ENCODE results near the gene MAN2A1.

The MAN2A1 gene

DNA sequence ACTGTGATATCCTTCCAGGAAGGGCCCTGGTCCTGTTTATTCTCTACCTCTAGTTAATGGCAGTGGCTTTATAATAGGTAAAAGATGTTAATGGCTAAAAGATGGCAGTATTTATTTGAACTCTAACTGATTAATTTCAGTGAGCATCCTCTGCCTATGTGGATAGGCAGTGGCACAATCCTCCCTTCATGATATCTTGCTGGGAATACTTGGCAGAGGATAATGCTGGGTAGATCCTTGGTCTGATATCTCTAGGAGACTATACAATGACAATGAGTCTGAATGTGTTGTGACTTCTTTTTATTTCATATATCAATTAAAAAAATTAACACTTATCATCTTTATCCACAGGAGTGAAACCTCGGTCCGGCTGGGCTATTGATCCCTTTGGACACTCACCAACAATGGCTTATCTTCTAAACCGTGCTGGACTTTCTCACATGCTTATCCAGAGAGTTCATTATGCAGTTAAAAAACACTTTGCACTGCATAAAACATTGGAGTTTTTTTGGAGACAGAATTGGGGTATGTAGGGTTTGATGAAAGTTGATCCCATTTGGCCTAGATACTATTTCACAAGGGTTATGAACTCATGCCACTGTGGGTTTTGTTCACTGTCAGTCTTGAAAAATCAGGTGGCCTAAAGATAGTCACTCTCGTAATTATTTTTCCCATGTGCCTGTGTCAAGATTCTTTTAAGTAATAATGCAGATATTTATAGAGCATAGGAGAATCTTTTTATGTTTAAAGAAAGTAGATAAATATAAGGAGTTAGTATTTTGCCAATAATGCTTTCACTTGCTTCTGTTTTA is 77.7 kb downstream of the MAN2A1 start:
- Mint-ChIP-seq H3K36me3 (peaks cover 39% of the 10 kb centered on the region), H3K27ac (no peak overlapping the region), H3K9me3 (no peaks in the 10 kb centered on the region), H3K27me3 (no peaks in the 10 kb centered on the region), H3K4me3 (no peak overlapping the region), H3K4me1 (peaks cover 8% of the 10 kb centered on the region)
- ATAC-seq (ENCODE audit: low read depth): no peak
- no peak for DNase-seq (ENCODE audit: low spot score in 2 of 2)

DNA sequence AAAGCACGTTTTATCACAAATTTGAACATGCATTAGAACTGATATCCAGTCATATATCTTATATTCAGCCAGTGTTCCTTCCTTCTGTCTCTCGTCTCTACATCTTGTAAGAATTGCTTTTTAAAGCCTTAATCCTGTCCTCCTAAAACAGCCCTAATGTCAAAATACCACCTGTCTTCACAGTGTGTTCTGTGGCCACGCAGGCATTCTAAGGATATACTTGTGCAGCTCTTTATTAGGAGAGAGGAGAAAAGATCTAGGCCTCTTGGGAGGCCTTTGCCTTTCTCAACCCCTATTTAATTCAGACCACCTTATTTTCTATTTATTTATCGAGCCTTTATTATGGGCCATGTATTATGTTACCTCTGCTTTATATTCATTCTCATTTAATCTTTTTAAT is 78.3 kb downstream of the MAN2A1 start:
- peaks cover 5% of the 10 kb centered on the region for H3K4me1 Mint-ChIP-seq
- ATAC-seq (ENCODE audit: low read depth): no peak
- DNase-seq (ENCODE audit: low spot score in 2 of 2): no peak
- H3K36me3 Mint-ChIP-seq: peaks cover 35% of the 10 kb centered on the region
- H3K27me3 Mint-ChIP-seq: no peaks in the 10 kb centered on the region
- no peak overlapping the region for H3K27ac Mint-ChIP-seq
- H3K4me3 Mint-ChIP-seq: no peak overlapping the region
- no peaks in the 10 kb centered on the region for H3K9me3 Mint-ChIP-seq

DNA sequence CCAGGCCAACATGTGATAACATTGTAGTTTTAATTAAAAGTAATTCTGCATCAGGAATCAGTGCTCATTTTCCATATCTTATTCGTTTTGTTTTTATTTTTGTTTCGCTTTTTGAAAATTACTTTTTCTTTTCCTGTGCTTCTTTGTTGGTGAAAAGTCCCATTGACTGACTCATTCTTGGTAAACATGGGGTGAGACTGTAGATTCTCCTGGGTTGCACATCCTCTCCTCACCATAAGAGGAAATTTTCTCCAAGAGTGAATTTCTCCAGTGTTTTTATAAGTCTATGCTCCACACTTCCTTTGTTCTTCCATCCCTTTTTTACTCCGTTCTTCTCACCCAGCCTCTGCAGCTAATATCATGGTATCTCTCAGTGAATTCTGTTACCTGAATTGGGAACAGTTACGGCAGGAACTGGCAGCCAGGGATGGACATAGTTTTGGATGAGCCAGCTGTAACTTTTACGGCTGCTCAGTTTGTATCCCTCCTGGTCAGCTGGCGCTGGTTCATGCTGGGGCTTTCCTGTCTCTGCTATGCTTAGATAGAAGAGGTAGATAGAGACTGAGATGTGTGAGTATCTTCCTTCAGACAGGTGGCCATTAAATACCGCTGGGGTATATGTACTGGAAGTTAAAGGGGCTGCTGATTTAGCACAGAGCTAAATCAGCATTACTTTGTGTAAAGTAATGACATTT is 80.0 kb downstream of the MAN2A1 start:
- Mint-ChIP-seq H3K4me3 (no peak overlapping the region), H3K27ac (no peak overlapping the region), H3K9me3 (no peaks in the 10 kb centered on the region), H3K27me3 (no peaks in the 10 kb centered on the region), H3K36me3 (peaks cover 32% of the 10 kb centered on the region), H3K4me1 (peaks cover 5% of the 10 kb centered on the region)
- no peak for DNase-seq (ENCODE audit: low spot score in 2 of 2)
- no peak for ATAC-seq (ENCODE audit: low read depth)

- peaks cover 23% of the 10 kb centered on the region for H3K36me3 Mint-ChIP-seq
- no peaks in the 10 kb centered on the region for H3K9me3 Mint-ChIP-seq
- H3K4me1 Mint-ChIP-seq: no peaks in the 10 kb centered on the region
- no peak overlapping the region for H3K4me3 Mint-ChIP-seq
- no peak overlapping the region for H3K27ac Mint-ChIP-seq
- ATAC-seq (ENCODE audit: low read depth) (no peak), DNase-seq (ENCODE audit: low spot score in 2 of 2) (no peak)
- no peaks in the 10 kb centered on the region for H3K27me3 Mint-ChIP-seq
These were observed 85.4 kb downstream of the MAN2A1 start for GRCh38 chr5:109775130-109775529.

DNA sequence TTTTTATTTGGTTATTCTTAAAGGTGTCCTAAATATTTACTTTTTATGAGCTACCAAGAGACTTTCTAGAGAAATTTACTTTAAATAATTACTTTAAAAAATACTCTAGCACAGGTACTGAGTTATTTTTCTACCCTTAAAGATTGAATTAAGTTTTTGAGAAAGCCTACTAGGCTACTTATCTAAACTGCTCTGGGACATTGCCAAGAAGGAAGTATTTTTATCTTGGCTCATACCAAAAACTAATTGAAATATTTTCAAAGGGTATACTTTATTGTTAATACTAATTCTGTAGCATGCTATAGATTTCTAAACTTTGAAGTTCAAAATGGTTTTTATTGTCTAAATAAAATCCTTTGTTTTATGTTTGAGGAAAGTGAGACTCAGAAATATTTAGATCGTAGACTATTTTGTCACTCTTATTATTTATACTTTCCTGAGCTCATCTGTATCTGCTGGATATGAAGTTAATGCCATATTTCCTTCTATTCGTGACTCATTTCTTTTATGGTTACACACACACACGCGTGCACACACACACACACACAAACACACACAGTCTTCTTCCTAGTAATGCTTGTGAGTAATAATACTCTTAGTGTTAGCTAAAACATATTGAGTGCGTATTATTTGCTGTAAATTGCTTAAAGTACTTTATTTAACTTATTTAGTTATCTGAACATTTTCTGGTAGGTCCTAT is 89.5 kb downstream of the MAN2A1 start:
- DNase-seq (ENCODE audit: low spot score in 2 of 2) (no peak), ATAC-seq (ENCODE audit: low read depth) (no peak)
- no peak overlapping the region for H3K27ac Mint-ChIP-seq
- peaks cover 15% of the 10 kb centered on the region for H3K36me3 Mint-ChIP-seq
- no peaks in the 10 kb centered on the region for H3K27me3 Mint-ChIP-seq
- H3K9me3 Mint-ChIP-seq: no peaks in the 10 kb centered on the region
- H3K4me1 Mint-ChIP-seq: peaks cover 2% of the 10 kb centered on the region
- no peak overlapping the region for H3K4me3 Mint-ChIP-seq

DNA sequence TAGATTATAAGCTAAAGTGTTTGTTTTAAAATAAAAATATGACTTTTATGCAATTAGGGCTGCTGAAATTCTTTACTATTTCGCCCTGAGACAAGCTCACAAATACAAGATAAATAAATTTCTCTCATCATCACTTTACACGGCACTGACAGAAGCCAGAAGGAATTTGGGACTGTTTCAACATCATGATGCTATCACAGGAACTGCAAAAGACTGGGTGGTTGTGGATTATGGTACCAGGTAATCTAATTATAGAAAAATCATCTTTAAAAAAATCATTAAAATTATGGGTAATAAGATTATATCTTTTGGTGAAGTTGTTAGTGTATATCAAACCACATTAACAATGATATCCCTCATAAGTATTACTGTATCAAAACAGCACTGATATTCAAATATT is 95.0 kb downstream of the MAN2A1 start:
- no peak for DNase-seq (ENCODE audit: low spot score in 2 of 2)
- H3K27me3 Mint-ChIP-seq: no peaks in the 10 kb centered on the region
- no peak for ATAC-seq (ENCODE audit: low read depth)
- H3K4me1 Mint-ChIP-seq: peaks cover 7% of the 10 kb centered on the region
- H3K27ac Mint-ChIP-seq: no peak overlapping the region
- H3K36me3 Mint-ChIP-seq: peaks cover 16% of the 10 kb centered on the region
- no peaks in the 10 kb centered on the region for H3K9me3 Mint-ChIP-seq
- H3K4me3 Mint-ChIP-seq: no peak overlapping the region

DNA sequence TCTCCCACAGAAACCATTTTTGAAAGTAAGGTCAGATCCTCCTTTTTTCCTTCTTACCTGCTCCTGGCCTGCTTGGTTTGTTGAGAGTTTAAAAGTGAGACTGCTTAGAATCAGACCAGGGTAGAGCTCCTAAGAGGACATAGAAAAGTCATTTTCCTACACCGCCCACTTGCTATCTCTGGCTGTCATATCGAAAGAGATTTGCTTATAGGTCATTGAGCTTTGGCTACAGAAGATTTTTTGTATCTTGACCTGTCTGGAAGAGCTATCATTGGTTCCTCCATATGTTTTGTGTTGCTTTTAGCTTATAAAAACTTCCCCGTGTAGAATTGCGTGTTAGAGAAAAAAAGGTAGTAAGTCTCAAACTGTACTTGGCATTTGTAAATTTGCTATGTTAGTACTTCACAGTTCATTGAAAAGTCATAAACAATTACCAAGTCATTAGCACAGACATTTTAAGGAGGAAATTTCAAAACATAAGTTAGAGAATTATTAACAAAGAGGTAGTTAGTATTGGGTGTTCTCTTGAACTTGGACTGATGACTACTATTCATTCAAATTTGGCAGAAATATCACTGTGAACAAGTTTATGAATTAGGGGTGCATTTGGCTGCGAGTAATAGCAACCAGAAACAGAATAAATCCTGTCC is 96.6 kb downstream of the MAN2A1 start:
- DNase-seq (ENCODE audit: low spot score in 2 of 2): no peak
- Mint-ChIP-seq H3K36me3 (peaks cover 19% of the 10 kb centered on the region), H3K4me1 (peaks cover 7% of the 10 kb centered on the region), H3K4me3 (no peak overlapping the region), H3K27me3 (no peaks in the 10 kb centered on the region), H3K9me3 (no peaks in the 10 kb centered on the region), H3K27ac (no peak overlapping the region)
- ATAC-seq (ENCODE audit: low read depth): no peak

DNA sequence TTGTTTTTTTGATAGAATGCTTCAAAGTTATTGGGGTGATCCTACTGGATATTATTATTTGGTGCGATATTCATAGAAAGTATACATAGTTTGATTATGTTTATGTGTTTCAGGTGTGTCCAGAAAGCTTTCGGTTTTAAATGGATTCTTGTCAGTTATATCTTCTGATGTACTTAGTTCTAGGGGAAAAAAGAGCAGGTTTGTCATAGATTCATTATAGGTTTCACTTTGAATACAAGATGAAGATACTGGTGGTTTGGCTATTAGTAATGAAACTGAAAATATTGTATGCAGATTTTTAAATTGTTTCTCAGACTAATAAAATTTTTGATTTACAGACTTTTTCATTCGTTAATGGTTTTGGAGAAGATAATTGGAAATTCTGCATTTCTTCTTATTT is 98.9 kb downstream of the MAN2A1 start:
- Mint-ChIP-seq H3K4me1 (peaks cover 7% of the 10 kb centered on the region), H3K27ac (peak overlapping the region; percentile 26), H3K4me3 (no peak overlapping the region), H3K36me3 (peaks cover 22% of the 10 kb centered on the region), H3K9me3 (peaks cover 2% of the 10 kb centered on the region), H3K27me3 (no peaks in the 10 kb centered on the region)
- ATAC-seq (ENCODE audit: low read depth) (no peak), DNase-seq (ENCODE audit: low spot score in 2 of 2) (no peak)

GRCh38 chr5:109792613-109793012 is 102.9 kb downstream of the MAN2A1 start:
- ATAC-seq (ENCODE audit: low read depth) (no peak), DNase-seq (ENCODE audit: low spot score in 2 of 2) (no peak)
- no peak overlapping the region for H3K4me3 Mint-ChIP-seq
- peaks cover 27% of the 10 kb centered on the region for H3K36me3 Mint-ChIP-seq
- no peaks in the 10 kb centered on the region for H3K27me3 Mint-ChIP-seq
- H3K4me1 Mint-ChIP-seq: no peaks in the 10 kb centered on the region
- peaks cover 2% of the 10 kb centered on the region for H3K9me3 Mint-ChIP-seq
- H3K27ac Mint-ChIP-seq: no peak overlapping the region

GRCh38 chr5:109803854-109804253 is 114.1 kb downstream of the MAN2A1 start:
- Mint-ChIP-seq H3K36me3 (peaks cover 19% of the 10 kb centered on the region), H3K4me1 (no peaks in the 10 kb centered on the region), H3K4me3 (no peak overlapping the region), H3K9me3 (no peaks in the 10 kb centered on the region), H3K27ac (no peak overlapping the region), H3K27me3 (no peaks in the 10 kb centered on the region)
- DNase-seq (ENCODE audit: low spot score in 2 of 2) (no peak), ATAC-seq (ENCODE audit: low read depth) (no peak)

DNA sequence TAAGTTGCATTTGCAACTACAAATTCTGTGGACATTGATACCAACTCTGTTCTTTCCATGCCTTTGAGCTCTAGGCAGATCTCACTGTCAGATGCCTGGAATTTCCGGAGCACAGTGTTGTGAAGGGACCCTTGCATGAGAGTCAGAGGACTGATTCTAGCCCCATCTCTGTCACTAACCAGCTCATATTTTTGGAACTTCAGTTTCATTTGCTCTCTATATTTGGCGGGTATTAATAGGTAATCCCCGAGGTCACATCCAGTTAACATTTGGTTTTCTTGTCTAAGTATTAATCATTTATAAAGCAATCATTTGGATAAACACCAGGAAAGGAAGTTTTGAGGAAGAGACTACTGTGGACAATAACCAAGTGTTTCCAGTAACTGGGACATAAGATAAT is 115.7 kb downstream of the MAN2A1 start:
- no peak overlapping the region for H3K4me3 Mint-ChIP-seq
- peaks cover 1% of the 10 kb centered on the region for H3K9me3 Mint-ChIP-seq
- DNase-seq (ENCODE audit: low spot score in 2 of 2) (no peak), ATAC-seq (ENCODE audit: low read depth) (no peak)
- H3K27me3 Mint-ChIP-seq: no peaks in the 10 kb centered on the region
- H3K4me1 Mint-ChIP-seq: no peaks in the 10 kb centered on the region
- peaks cover 23% of the 10 kb centered on the region for H3K36me3 Mint-ChIP-seq
- H3K27ac Mint-ChIP-seq: no peak overlapping the region

DNA sequence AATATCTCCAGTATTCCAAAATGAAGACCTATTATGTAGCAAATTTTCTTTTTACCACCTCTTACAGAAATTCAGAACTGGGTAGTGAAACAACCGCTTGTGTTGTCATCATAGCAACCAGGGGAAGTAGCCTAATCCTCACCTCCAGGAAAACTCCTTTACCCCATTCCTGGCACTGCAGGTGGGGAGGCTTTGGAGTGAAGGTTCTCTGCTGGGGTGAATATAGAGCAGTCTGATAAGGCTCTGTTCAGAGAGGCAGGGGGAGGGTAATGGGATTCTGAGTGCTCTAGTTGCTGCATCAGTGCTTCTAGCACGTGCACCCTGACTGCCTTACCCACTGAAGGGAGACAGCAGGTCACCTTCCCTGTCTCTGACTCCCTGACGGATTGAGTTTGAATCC is 116.2 kb downstream of the MAN2A1 start:
- ATAC-seq (ENCODE audit: low read depth) (no peak), DNase-seq (ENCODE audit: low spot score in 2 of 2) (no peak)
- no peaks in the 10 kb centered on the region for H3K4me1 Mint-ChIP-seq
- H3K36me3 Mint-ChIP-seq: peaks cover 22% of the 10 kb centered on the region
- H3K27me3 Mint-ChIP-seq: no peaks in the 10 kb centered on the region
- H3K4me3 Mint-ChIP-seq: no peak overlapping the region
- no peak overlapping the region for H3K27ac Mint-ChIP-seq
- peaks cover 1% of the 10 kb centered on the region for H3K9me3 Mint-ChIP-seq

DNA sequence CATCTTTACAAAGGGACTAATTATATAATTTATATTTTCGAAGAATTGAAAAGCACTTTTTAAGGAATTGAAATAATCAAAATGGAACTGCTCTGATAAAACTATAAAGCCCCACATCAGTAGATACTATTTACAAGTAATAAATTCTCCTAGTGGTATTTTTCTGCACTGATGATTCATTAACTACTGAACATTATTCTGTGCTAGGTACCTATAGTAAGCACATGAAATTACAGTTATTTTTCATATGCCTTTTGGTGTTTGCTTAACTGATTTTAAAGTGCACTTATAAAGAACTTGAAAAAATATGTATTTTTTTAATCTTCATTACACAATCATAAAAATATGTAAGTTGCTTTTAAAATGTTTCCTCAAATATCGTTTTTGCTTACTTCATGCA is 123.0 kb downstream of the MAN2A1 start:
- no peak for DNase-seq (ENCODE audit: low spot score in 2 of 2)
- H3K36me3 Mint-ChIP-seq: peaks cover 27% of the 10 kb centered on the region
- no peak for ATAC-seq (ENCODE audit: low read depth)
- no peak overlapping the region for H3K4me3 Mint-ChIP-seq
- peaks cover 3% of the 10 kb centered on the region for H3K4me1 Mint-ChIP-seq
- no peak overlapping the region for H3K27ac Mint-ChIP-seq
- no peaks in the 10 kb centered on the region for H3K27me3 Mint-ChIP-seq
- peaks cover 1% of the 10 kb centered on the region for H3K9me3 Mint-ChIP-seq

DNA sequence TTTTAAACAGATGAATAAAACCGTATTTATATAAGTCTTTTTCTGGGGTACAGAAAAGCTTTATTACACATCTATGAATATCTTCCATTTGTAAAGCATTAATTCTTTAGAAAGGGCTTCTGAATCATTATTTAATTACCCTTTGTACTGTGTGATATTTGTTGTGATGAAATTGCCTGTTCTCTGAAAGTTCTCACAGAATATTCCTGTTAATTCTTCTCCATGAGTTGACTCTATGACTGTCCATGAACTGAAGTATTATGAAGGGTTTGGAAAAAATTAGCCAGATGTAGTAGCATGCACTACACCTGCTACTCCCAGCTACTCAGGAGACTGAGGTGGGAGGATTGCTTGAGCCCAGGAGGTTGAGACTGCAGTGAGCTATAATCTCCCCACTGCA is 127.0 kb downstream of the MAN2A1 start:
- no peak overlapping the region for H3K27ac Mint-ChIP-seq
- H3K4me3 Mint-ChIP-seq: no peak overlapping the region
- ATAC-seq (ENCODE audit: low read depth): no peak
- no peak for DNase-seq (ENCODE audit: low spot score in 2 of 2)
- peaks cover 23% of the 10 kb centered on the region for H3K36me3 Mint-ChIP-seq
- no peaks in the 10 kb centered on the region for H3K9me3 Mint-ChIP-seq
- peaks cover 3% of the 10 kb centered on the region for H3K4me1 Mint-ChIP-seq
- no peaks in the 10 kb centered on the region for H3K27me3 Mint-ChIP-seq

Measured in memory B cell (primary cell).